GM19193 (cell line): ENCODE measurements around the gene DCAF4L1.
A peak's percentile ranks its signal among the peaks of the same experiment; 100 is the strongest.

Experiments used
- POLR2A ChIP-seq: IDR thresholded peaks from 4 replicates; pipeline ENCODE4 v1.6.1; 2011; ENCODE audit not compliant: insufficient read depth, insufficient read length; ENCODE audit errors: extremely low read depth

DCAF4L1 gene

DNA sequence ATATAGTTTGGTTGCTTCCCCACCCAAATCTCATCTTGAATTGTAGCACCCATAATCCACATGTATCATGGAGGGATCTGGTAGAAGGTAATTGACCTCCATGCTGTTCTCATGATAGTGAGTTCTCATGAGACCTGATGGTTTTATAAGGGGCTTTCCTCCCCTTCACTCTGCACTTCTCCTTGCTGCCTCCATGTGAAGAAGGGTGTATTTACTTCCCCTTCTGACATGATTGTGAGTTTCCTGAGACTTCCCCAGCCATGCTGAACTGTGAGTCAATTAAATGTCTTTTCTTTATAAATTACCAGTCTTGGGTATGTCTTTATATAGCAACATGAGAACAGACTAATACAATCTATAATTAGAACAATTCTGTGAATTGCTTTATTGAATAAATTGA, 11.9 kb upstream of the DCAF4L1 start:
- no peak for TF ChIP-seq POLR2A

DNA sequence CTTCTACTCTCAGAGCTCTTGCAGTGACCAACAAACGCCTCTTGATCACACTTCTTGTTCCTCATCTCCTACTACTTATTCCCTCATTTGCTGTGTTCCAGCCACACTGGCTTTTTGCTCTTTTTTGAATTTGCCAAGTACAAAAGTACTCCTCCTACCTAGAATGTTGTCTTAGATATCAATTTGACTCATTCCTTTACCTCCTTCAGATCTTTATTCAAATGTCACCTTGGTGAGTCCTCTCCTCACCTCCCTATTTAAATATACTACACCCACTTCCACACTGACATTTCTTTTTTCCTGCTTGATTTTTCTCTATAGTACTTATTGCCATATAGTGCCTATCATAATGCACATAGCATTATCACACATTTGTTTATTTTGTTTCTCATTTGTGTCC, 6.2 kb upstream of the DCAF4L1 start:
- no peak for TF ChIP-seq POLR2A

DNA sequence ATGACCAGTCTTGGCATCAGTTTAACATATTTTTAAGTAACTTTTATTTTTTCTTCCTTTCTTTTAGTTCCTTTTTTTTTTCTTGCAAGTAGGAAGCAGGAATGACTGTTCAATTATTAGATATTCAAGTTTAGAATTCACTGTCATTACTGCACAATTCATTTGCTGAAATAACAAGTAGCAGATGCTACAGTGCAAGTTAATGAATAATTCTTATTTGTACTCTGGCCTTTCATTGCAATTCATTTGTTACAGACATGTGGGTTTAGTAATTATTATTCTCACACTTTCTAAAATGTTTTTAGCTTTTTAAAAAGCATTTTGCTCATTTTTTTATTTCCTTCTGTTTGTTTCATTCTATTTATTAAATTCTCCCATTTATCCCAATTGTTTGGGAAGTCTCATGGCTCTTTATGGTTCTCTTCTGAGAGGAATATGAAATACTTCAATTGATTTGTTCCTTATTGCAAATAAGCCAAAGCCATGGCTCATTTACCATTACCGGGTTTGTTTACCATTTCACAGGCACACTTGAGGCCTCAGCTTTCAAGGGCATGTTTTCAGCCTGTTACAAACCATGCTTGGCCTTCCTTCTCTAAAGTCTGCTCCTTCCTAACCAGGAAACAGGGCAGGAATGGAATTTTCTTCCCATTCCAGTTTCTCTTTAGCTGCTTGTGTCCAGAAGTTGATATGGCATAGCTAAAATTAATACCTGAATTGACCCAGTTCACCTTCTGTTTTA, 4.6 kb upstream of the DCAF4L1 start:
- TF ChIP-seq POLR2A, result no peak

DNA sequence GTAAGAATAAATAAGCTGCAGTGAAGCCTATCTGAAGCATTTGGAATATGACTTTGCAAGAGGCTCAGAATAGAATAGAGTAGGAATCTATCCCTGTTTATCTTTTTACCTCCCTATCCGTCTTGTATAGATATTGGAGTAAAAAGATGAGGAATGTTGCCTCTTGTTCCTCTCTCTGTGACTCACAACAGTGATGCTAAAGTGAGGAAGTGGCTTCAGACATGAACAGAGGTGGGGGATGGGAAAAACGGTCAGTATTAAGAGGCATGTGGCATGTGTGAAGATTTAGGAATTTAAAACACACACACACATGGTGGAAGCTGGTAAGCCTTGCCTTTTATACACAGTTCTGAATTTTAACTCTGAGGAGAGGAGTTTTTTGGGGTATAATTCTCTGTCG, 3.8 kb upstream of the DCAF4L1 start:
- TF ChIP-seq POLR2A, result no peak

DNA sequence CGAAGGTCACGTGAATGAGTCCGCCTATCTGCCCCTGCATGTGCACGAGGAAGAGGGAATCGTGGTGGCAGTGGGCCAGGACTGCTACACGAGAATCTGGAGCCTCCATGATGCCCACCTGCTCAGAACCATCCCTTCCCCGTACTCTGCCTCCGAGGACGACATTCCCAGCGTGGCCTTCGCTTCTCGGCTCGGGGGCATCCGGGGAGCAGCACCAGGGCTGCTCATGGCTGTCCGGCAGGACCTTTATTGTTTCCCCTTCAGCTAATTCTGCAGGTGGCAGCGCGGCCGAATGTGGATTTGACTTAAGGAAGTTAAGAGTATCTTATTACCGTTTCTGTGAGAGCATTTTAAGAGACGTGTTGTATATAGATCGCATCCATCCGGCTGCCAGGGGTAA, 1.2 kb downstream of the DCAF4L1 start:
- no peak for TF ChIP-seq POLR2A

DNA sequence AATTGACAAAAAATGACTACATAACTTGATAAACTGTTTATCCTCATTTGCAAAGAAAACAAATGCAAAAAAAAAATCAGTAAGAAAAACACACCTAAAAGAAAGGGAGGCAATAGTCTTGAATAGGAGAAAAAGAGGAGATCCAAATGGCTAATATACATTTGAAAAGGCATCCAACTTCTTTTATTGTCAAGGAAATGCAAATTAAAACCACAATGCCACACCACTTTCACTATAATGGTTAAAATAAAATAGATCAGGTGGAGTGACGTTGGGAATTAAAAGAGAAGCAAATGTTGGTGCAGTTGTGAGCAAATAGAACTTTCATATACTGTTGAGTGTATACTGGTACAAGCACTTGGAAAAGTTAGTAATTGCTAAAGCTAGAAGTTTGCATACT, 3.6 kb downstream of the DCAF4L1 start:
- no peak for TF ChIP-seq POLR2A

DNA sequence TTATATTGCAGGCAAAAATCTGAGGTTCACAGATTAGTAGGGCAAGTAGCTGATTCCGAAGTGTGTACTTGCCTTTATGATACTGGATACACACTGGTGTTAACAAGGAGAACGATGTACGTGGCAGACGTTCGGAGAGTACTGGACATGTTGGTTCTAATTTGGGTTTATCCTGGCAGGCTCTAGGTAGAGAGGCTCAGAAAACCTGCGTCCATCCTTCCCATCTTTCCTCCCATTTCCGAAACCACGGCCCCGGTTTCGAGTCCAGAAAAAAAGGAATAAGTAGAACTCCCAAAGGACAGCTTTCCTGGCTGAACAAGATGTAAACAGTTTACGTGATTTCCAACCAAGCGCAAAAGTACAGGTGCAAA, 8.4 kb downstream of the DCAF4L1 start:
- no peak for TF ChIP-seq POLR2A

DNA sequence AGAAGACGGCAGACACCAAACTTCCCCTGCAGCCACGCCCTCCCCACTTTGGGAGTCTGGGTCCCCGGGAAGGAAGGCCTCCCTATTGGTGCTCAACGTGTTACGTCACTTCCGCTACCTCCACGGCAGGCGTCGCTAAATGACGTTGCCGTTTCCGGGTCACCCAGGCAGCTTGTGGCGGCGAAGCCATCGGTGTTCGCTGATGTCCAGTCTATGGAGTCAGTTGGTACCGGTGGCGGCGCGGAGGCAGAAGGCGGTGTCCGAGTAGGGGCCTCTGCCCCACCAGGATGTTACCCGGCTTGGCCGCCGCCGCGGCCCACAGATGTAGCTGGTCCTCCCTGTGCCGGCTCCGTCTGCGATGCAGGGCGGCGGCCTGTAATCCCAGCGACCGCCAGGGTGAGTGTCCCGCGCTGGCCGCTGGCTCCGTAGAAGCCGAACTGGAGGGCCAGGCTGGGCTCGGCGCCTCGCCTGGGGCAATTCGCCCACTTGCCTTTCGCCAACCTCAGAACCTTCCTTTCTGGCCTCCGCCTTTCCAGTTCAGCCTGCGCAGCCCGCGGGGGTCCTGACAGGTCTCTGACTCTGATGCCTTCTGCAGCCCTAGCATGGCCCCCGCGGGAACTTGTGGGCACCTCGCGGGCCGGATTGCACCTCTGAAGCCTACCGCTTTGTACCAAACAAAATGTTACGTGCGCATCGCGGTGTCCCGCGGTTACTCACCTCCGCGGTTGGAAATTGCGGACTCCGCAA, 9.0 kb downstream of the DCAF4L1 start, which contains the start of gene SLC30A9:
TSS of gene SLC30A9 (plus strand) at position 166 of the 747 bp plus-strand sequence. CDS start at position 288, 122 bp downstream.
- TF ChIP-seq POLR2A, result peak; percentile 92

DNA sequence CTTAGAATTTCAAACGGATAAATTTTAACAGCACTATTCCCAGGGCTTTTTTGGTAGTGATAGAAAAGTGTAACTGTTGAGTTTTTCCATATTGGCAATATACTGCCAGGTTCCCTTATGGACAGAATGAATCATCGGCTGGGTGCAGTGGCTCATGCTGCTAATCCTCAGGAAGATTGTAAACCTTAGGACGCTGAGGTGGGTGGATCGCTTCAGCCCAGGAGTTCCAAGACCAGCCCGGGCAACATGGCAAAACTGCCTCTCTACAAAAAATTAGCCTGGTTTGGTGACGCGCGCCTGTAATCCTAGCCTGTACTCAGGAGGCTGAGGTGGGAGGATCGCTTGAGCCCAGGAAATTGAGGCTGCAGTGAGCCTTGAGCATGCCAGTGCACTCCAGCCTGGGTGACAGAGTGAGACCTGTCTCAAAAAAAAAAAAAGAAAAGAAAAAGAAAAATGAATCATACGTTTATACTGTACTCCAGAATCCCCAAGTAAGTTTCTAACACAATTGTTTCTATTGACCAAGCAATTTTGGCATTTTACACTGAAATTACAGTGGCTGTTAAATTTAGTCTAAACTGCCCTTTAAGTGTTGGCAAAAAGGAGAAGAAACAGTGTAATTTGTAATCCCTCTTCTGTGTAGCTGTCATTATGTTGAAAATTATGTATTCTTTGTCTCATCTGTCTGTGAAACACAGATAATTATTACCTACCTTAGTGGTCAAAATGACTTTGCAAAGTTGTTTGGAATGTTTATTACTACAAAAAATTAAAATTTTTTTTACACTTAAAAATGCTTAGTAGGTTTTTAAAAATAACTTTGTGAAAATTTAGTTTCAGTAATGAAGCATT, 10.6 kb downstream of the DCAF4L1 start:
- no peak for TF ChIP-seq POLR2A

DNA sequence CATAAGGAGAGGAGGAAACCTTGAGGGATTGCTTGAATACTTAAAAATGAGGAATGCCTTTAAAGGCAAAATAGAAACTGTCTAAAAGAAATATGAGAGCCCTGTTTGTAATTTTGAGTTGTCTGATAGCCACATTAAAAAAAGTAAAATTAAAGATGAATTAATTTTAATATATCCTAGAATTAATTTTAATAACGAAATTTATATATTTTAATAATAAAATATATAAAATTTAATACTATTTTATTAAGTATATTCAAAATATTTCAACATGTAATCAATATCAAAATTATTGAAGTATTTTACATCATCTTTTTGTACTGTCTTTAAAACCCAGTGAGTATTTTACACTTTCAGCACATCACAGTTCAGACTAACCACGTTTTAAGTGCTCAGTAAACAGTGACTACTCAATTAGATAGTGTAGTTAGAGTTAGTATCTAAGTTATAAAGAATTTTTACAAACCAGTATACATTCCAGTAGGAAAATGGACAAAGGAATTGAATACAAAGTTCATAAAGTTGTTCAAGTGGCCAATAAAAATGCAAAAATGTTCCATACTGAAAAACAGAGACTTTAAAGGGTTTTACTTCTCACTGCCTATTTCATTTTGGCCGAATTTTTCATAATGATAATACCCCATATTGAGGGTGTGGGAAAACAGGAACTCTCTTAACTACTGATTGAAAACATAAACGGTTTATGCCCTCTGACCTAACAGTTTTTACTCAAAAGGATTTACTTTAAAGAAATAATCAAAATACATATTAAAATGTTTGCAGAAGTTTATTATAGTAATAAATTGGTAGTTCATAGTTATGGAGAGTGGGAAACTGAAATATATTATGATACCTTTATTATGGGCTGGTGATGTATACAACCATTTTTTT, 11.7 kb downstream of the DCAF4L1 start:
- no peak for TF ChIP-seq POLR2A

DNA sequence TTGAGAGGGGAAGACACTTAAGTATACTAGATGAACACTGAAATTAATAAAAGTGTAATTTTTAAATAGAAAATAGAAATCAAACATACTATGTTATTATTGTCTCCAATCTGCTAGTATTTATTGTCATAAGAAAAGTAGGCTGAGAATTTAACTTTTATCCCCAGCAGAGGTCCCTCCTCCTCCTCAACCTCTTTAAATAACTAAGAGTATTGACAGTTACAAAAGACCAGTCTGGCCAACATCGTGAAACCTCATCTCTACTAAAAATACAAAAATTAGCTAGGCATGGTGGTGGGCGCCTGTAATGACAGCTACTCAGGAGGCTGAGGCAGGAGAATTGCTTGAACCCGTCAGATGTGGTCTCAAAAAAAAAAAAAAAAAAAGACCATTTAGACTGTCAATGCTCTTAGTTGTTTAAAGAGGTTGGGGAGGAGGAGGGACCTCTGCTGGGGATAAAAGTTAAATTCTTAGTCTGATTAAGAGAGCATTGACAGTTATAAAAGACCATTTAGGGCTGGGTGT, 13.0 kb downstream of the DCAF4L1 start:
- TF ChIP-seq POLR2A, result no peak

DNA sequence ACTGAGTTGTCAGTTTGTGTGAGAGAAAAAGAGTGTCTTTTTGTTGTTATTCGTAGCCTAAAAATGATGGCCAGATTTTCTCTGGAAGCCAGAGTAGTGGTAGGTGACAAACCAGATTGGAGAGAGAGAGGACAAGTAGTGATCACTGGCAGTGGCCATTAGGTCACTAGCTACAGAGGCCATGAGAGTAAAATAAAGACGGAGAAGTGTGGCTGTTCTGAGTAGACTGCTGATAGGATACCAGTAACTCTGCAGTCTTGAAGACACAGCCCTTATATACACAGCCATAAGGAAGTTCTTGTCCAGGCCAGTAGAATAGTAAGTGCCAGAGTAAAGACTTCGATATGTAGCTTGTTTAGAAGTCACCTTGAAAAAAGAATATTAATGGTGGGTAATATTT, 16.5 kb downstream of the DCAF4L1 start:
- TF ChIP-seq POLR2A, result no peak

DNA sequence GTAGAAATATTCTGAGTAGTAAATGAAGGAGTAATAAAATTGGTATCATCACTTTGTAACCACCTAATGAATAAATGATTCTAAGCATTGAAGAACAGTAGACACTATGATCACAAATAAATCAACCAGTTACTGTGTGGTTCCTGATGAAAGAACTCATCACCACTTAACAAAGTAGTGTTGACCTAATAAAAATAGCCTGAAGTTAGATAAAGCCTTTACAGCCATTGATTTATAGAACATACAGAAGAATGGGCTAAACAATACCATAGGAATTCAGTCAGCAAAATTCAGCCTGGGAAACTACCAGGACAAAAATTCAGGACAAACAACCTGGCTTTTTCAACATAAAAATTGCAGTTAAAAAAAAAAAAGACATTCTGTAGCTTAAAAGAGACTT, 17.8 kb downstream of the DCAF4L1 start:
- TF ChIP-seq POLR2A, result no peak
